Mammary epithelial cell (primary cell): ENCODE data around the gene FAR1.

Source experiments
- EZH2 ChIP-seq: IDR thresholded peaks from 2 replicates; pipeline ENCODE4 v1.6.1; 2012; ENCODE audit warnings: low read length, inconsistent platforms, borderline replicate concordance
- TF ChIP-seq, protein P1 (sequence below), 2 donors: IDR thresholded peaks in 1 of 2; conservative IDR thresholded peaks in 1 of 2; 2 replicates each; pipeline ENCODE4 v1.5.1; 2011 to 2012; ENCODE audit warnings: inconsistent platforms in 2 of 2, low read length in 2 of 2, mild to moderate bottlenecking in 2 of 2, control low read depth in 1 of 2, low read depth in 1 of 2; ENCODE audit not compliant: insufficient read depth in 1 of 2; ENCODE audit errors: extremely low read depth in 1 of 2

DNA sequence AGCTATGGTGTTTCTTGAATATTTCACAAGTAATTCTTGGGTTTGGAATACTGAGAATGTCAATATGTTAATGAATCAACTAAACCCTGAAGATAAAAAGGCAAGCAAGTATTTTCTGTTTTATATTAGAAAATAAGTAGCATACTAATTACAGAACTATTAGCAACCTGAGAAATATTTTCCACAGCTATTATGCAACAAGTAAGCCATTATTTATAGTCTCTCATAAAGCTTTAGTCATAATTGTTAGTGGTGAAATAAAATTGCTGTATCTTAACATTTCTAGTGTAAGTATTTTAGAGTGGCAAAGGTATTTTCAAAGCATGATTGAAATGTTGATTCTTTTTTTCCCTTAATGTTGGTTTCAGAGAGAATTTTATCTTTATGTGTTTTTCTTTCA lies 53.3 kb downstream of the FAR1 start:
- TF ChIP-seq, protein P1, sequence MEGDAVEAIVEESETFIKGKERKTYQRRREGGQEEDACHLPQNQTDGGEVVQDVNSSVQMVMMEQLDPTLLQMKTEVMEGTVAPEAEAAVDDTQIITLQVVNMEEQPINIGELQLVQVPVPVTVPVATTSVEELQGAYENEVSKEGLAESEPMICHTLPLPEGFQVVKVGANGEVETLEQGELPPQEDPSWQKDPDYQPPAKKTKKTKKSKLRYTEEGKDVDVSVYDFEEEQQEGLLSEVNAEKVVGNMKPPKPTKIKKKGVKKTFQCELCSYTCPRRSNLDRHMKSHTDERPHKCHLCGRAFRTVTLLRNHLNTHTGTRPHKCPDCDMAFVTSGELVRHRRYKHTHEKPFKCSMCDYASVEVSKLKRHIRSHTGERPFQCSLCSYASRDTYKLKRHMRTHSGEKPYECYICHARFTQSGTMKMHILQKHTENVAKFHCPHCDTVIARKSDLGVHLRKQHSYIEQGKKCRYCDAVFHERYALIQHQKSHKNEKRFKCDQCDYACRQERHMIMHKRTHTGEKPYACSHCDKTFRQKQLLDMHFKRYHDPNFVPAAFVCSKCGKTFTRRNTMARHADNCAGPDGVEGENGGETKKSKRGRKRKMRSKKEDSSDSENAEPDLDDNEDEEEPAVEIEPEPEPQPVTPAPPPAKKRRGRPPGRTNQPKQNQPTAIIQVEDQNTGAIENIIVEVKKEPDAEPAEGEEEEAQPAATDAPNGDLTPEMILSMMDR (conservative IDR thresholded peaks at IDR 0.05 in 1 of 2, IDR thresholded peaks at IDR 0.05 in 1 of 2; ENCODE audit: extremely low read depth in 1 of 2, insufficient read depth in 1 of 2, low read depth in 1 of 2, low read length in 2 of 2), result no peak
- TF ChIP-seq EZH2, result no peak
